Ecto neural progenitor cell (in vitro differentiated cells): ENCODE measurements around the gene HGS.
A peak's percentile ranks its signal among the peaks of the same experiment; 100 is the strongest.
"Not testable (repeated sequence)": the region's sequence is repeated elsewhere in the genome, so short reads cannot be mapped to it uniquely, and the experiment has no call there.

Experiments used
- DNase-seq: peaks from one replicate; pipeline ENCODE4 v3.0.0-alpha.2; 2018; ENCODE audit warnings: low spot score

The HGS gene

DNA sequence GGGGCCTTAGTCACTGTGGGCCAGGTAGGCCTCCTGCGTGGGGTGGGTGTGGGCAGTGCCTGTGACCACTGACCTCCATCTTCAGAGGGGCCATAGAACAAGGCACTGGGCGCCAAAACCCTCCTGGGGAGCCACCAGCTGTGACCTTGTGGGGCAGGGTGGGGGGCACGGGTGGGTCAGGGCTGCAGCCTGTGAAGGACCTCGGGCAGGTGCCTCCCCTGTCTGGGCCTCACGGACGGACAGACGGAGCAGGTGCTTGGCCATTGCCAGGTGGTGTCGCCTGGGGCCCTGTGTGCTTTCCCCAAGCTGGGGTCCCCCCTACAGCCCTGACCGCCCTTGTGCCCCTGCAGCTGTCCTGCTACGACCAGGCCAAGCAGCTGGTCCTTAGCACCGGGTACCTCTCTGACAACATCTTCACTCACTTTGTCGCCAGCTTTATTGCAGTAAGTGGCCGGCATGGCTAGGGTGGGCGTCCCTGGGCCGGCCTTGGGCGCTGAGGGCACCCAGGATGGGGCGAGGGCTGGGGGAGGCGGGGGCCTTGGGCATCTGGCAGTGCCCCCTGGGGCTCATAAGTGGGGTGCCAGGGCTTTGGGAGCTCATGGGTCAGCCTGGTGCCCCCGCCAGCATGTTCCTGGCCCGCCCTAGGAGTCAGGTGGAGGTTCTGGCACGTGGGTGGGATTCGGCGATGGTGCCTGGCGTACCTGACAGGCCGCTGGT, 33.4 kb downstream of the HGS start:
- no peak for DNase-seq

DNA sequence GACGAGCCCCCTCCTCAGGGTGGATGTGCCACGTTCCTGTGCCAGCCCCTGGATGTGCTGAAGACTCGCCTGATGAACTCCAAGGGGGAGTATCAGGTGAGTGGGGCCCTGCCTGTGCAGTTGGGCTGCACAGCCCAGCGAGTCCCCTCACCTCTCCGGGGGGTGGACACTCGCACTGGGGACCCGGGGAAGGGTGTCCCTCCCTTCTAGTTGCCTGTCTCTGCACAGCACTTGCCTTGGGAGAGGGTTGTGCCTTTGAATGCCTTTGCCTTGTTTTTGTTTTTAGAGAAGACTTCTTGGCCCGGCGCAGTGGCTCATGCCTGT, 33.9 kb downstream of the HGS start:
- no peak for DNase-seq

DNA sequence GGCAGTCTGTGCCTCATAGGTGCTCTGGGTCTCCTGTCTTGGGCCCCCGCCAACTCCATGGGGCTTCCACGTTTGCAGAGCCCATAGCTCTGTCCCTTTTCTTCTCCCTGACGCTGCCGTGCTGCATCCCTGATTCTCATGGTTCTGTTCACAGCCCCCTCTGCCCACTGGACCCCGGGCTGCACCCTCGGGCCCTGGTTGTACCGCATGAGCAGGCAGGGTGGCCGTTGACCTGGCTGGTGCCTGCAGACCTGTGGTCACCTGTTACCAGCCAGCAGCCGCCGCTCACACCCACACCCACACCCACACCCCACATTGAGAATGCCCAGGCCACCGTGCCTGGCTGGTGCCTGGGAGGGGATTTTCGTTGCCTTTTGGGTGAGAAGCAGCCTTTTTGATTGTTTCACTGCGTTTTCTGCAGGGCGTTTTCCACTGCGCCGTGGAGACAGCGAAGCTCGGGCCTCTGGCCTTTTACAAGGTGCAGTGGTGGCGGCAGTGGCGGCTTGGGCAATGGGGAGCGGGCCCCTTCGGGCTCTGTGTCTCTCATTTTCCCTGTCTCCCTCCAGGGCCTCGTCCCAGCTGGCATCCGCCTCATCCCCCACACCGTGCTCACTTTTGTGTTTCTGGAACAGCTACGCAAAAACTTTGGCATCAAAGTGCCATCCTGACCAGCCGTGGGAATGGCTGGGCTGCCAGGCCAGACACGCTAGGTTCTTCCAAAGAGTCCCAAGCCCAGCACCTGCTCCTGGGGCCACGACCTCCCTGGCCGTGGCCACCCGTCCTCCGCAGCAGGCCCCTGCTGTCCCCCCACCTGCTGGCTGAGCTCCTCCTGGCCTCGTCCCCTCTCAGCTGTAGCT, 35.8 kb downstream of the HGS start:
- no peak for DNase-seq

DNA sequence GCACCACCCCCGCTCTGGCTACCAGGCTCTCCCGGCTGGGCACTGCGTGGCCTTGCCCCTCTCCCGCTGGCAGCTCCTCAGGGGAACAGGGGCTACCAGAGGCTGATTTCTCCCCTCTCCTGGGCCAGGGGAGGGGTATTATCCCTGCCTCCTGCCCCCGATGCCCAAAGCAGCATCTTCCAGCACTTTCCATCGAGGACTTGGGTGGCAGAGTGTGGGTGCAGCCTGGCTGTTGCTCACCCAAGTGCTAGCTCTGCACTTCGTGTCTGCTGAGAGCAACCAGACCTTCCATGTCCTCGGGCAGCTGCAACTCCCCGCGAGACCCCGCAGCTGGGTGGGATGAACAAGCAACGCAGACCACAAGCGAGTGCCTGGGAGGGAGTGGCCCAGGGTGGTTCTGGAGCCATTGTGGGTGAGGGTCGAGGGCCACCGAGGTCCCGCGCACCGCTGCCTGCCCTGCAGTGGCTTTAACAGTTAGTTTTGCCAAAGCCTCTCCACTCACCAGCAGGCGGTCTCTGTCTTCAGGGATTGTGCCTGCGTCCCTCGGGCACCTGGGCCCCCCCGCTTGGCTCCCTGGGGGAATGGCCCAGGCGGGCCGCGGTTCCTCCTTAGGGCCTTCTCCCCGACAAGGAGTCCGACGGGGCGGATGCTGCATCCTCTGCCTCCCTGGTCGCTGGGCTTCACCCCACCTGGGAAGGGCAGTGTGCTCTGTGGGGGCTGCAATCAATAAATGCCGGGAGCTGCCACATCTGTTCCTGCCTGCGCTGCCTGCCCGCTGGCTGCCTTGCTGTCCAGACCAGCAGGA, 36.7 kb downstream of the HGS start:
- no peak for DNase-seq

DNA sequence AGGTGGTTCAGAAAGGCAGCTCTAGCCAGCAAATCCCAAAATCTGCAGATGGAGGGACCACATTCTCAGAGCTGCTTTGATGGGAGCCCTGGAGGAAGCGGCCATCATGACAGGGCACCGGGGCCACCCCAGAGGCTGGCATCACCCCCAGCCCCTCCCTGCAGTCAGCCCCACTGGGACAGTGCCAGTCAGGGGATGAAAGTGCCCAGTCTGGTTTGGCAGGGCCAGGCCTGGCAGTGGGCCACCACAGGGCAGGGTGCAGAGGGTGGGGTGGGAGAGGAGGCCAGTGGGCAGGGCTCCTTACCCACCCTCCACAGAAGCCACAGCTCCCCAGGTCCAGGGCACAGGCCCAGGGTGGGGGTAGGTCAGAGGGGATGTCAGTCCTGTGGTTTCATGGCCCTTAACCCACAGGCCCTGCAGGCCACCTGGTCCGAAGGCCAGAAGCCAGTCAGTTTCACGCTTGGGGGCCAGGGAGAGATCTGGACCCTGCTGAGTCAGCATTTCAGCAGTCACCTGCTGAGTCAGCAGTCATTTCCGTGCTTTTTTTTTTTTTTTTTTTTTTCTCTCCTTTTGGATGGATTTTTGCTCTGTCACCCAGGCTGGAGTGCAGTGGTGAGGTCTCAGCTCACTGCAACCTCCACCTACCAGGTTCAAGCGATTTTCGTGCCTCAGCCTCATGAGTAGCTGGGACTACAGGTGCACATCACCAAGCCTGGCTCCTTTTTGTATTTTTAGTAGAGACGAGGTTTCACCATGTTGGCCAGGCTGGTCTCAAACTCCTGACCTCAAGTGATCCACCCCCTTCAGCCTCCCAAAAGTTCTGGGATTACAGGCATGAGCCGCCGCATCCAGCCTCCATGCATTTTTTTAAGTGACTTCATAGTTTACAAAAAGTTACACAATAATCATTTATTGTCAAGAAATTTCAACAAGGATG, 38.6 kb downstream of the HGS start:
- DNase-seq, result no peak

DNA sequence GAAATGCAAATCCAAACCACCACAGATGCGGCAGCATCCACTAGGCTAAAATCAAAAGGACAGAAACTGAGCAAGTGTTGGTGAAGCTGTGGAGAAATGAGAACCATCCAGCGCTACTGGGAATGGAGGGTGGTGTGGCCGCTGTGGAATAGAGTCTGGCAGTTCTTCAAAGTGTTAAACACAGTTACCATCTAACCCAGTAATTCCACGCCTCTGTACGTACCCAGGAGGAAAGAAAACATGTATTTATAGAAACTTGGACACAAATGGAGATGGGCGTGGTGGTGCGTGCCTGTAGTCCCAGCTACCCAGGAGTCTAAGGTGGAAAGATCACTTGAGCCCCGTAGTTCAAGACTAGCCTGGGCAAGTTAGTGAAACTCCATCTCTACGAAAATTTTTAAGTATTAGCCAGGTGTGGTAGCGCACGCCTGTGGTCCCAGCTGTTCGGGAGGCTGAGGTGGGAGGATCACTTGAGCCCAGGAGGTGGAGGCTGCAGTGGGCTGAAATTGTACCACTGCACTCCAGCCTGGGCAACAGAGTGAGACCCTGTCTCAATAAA, 39.9 kb downstream of the HGS start:
- no peak for DNase-seq

DNA sequence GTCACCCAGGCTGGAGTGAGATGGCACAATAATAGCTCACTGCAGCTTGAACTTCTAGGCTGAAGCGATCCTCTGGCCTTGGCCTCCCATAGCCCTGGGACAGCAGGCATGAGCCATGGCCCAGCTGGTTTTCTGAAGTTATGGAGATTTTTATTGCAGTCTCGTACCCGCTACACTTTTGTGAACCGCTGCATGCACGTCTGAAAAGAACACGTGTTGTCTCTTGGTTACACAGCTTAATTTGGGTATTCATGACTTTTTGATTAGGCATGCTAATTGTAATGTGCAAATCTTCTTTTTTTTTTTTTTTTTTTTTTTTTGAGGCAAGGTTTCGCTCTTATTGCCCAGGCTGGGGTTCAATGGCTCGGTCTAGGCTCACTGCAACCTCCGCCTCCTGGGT, 41.6 kb downstream of the HGS start:
- DNase-seq, result no peak

DNA sequence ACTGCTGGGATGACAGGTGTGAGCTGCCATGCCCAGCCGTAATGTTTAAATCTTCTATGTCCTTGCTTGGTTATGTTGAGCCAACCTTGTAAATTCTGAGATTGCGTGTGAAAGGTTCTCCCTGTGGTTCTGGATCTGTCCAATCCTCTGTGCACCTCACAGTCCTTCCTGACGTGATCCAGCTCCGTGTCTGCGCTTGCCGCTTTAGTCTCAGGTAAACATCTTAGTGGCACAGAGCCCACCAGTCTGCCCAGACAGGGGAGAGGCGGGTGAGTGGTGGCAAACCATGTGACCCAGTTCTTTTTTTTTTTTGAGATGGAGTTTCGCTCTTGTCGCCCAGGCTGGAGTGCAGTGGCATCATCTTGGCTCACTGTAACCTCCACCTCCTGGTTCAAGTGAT, 42.2 kb downstream of the HGS start:
- DNase-seq, result no peak

DNA sequence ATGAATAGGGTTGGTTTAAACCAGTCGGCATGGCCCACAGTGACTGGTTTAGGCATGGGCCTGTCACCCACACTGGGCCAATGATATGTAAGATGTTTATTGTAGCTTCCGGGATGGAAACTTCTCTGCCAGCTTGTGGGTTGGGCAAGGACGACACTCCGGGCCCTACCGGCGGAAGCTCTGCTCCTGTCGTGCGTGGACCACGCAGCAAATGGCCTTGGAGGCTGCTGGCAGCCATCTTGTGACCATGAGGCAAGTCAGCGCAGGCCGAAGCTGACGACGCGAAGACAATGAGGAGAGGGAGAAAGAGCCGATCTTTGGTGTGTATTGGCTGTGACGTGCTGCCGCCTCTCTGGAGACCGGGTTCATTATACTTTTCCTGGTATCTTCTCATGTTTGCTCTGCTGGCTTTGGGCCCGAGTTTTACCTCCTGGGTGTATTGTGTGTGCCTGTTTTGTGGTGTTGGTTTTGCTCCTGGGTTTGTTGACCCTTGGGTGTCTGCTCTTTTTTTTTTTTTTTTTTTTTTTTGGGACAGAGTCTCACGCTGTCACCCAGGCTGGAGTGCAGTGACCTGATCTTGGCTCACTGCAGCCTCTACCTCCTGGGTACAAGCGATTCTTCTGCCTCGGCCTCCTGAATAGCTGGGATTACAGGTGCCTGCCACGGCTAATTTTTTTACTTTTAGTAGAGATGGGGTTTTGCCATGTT, 43.7 kb downstream of the HGS start:
- no peak for DNase-seq

DNA sequence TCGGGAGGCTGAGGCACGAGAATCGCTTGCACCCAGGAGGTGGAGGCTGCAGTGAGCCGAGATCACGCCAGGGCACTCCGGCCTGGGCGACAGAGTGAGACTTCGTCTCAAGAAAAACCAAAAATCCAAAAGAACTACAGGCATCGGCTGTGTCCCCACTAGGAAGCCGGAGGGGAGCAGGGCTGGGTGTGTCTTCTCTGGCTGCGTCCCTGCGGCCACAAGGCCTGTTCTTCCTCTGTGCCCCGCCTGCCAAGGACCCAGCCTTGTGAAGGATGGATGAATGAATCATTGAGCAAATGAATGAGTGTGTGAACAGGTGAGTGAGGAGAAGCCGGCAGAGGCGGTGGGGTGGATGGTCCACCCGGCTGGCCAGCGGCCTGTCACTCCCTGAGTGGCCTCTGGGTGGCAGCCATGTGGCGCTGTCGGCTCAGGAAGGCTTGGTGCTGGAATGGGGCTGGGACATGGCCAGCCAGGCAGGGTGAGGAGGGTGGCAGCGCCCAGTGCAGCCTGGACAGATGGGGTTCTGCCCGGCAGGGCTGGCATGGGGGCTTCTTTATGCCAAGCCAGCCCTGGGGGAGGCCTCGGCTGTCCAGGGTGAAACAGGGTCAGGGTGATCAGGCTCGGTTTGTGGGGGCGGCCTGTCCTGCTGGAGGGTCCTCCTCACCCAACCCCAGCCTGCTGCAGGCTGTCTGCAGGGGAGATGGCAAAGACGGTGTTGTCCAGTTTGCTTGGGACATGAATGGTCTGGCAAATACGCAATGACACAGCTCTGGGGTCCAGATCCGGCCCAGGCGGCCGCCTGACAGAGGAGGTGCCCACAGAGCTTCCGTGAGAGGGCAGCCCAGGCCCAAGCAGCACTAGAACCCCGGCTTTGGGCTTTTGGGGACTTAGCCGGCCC, 49.9 kb downstream of the HGS start:
- DNase-seq, result peak; percentile 92

DNA sequence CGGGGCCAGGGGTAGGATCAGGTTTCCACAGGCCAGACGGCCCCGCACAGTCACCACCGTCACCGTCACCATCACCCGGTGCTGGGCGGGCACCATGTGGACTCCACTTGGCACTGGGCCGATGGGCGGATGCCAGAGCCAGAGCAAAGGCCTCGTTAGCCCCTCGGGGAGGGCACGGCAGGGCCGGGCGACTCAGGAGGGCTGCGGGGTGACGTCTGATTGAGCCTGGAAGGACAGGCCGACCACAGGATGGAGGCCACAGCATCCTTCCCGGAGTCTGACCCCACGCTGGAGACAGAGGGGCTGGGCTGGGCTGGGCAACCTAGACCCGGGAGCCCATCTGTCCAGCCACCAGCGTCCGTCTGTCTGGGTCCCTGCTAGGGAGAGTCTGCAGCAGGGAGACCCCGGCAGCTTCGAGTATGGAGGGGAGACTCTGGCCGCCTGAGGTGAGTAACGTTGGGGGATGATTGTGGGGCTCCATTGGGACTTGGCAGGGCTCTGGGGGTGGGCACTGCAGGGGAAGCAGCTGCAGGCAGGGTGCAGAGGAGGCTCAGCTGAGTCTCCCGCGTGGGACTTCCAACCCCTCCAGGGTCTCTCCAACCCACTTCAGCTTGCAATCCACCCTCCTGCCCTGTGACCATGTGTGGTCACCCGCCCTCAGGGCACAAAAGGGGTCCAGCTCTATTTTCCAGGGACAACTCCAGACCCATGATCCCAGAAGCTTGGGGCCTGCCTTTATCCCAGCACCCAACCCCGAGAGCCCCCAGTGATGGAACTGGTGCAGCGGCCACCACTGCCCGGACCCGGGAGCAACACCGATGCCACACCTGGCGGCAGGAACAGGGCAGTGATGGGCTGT, 50.8 kb downstream of the HGS start:
- DNase-seq, result no peak

DNA sequence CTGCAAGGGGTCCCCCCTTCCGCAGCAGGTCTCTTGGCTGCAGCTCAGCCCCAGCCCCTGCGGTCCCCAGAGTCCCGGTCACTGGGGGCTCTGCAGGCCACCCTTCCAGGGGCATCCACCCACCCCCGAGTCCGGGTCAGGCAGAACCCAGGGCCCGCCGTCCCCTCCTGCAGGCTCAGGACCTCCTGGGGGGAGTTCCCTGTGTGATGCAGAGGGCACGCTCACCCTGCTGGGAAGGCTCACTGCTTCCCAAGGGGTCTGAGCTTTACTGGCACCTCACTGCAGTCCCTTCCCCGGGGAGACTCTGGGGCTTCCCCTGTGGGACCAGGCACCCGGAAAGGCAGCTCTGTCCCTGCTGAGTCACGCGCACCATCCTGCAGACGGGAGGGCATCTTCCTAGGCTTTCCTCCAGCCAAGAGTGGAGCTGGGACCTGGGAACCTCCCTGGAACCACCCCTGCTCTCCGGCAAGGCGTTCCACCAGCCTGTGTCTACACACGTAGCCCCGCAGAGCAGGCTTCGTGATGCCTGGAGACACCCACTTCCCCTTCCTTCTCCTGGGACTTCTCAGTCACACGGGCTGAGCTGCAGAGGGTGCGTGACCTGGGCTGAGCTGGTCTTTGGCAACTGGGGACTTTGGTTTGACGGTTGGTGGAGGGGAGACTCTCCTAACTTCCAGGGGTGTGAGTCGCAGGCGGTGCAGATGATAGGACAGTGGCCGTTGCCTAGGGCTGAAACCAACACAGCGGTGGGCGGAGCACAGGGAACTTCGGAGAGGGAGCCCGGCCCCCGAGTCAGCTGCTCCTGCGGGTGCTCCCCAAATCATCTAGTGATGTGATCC, 51.7 kb downstream of the HGS start:
- no peak for DNase-seq

DNA sequence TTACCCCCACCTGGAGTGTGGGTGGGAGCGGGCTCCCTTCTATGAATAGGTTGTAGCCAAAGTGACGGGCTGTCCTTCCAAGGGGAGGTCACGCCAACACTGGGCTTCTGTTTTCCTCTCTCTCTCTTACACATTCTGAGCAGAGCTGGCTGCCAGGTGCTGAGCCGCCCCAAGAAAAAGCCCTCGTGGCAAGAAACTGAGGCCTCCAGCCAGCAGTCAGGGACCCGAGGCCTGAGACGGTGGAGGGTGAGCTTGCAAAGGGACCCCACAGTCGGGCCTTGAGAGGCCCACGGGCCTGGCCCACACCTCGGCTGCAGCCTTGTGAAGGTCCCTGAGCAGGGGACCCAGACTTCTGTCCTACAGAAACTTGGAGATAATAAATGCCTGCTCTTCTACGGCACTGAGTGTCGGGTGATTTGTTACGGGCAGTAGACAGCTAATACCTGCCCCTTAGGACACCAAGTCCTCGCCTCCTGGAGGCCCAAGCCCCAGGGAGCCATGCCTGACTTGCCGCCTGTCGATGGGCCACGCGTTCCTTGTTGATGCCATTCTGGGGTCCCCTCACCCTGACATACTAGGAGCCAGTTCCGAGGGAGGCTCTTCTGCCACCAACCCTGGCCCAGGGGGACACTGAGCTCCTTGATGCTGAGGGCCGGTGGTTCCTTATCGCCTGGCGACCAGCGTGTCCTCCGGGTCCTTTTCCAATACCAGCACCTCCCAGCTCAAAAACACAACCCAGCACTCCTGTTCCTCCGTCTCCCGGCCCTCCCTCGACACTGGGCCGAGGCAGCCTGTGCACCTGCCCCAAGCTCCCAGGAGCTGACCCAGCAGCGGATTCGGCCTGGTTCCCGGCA, 54.4 kb downstream of the HGS start:
- DNase-seq, result no peak

DNA sequence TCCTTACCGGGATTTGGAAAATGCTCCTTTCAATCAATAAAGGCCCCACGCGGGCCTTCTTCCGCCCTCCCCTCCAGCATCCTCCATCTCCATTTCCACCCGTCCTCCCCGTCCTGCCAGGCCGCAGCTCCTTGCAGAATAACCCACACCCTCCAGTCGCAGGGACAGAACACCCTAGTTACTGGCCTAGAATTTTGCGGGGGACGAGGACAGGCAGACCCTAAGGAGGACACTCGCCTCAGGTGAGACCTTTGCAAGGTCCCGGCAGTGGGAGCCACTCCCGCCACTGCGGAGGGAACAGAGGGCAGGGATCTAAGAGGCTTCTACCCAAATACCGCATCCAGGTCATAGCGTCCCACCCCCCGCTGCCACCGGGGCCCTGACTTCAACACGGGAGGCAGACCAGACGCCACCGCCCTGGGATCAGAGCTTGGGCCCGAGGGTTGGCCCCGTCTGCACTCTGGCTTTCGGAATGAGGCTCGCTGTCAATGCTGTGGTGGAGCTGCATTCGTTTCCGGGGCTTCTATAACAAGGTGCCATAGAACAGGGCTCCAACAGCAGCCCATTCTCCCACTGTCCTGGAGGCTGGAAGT, 55.1 kb downstream of the HGS start:
- no peak for DNase-seq

DNA sequence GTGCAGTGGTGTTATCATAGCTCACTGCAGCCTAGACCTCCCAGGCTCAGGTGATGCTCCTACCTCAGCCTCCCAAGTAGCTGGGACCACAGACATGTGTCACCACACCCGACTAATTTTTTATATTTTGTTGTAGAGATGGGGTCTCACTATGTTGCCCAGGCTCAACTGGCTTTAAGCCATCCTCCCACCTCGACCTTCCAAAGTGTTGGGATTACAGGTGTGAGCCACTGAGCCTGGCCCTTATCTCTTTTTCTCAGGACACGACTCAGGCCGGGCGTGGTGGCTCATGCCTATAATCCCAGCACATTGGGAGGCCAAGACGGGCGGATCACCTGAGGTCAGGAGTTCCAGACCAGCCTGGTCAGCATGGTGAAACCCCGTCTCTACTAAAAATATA, 55.8 kb downstream of the HGS start:
- not testable (repeated sequence) for DNase-seq

DNA sequence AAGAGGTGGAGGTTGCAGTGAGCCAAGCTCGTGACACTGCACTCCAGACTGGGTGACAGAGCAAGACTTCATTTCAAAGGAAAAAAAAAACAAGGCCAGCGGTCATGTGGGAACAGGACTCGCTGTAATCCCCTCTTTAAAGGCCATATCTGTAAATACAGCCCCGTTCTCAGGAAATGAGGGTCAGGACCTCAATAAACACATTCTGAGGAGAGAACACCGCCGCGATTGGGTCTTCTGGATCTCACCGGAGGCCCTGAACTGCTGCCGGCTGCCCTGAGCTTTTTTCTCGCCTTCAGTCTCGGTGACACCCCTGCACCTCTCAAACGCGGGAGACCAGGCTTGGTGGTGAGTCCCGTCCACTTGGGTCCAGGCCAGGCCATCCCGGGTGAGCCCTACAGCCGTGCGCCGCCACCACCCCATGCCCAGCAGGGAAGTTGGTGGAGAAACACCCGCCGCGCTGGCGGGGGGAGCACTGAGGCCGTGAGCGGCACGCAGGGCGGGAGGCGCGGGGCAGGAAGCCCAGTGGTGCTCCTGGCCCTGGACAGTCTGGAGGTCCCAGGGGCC, 56.7 kb downstream of the HGS start:
- no peak for DNase-seq
